ENCODE data around the gene HOXC4. TPM values are rescaled to one million over a fixed set of nuclear protein-coding genes. Genes with fewer than 3 reads are reported as not detected.
"Not testable (repeated sequence)": the region's sequence is repeated elsewhere in the genome, so short reads cannot be mapped to it uniquely, and the experiment has no call there.

HOXC4 gene
- polyA plus RNA-seq, 12 donors: 4.2 to 25.6 (median 9.1) TPM; not detected in 2

- not testable (repeated sequence) for DNase-seq
These were observed 28.2 kb downstream of the HOXC4 start for GRCh38 chr12:54081581-54082396.

GRCh38 chr12:54082397-54082892 is 28.8 kb downstream of the HOXC4 start:
- DNase-seq: no peak

- not testable (repeated sequence) for DNase-seq
These were observed 34.4 kb downstream of the HOXC4 start for GRCh38 chr12:54088011-54088410.

GRCh38 chr12:54089465-54089864 is 35.8 kb downstream of the HOXC4 start:
- DNase-seq: not testable (repeated sequence)

GRCh38 chr12:54090312-54090711 is 36.7 kb downstream of the HOXC4 start:
- not testable (repeated sequence) for DNase-seq

GRCh38 chr12:54092943-54093342 is 39.3 kb downstream of the HOXC4 start:
- DNase-seq: not testable (repeated sequence)

GRCh38 chr12:54095928-54096327 is 42.3 kb downstream of the HOXC4 start:
- DNase-seq: not testable (repeated sequence)

- DNase-seq: not testable (repeated sequence)
These were observed 45.0 kb downstream of the HOXC4 start for GRCh38 chr12:54098644-54099043.

GRCh38 chr12:54100588-54100987 is 47.0 kb downstream of the HOXC4 start:
- DNase-seq: not testable (repeated sequence)

- DNase-seq: not testable (repeated sequence)
These were observed 48.6 kb downstream of the HOXC4 start for GRCh38 chr12:54102223-54102622.

GRCh38 chr12:54103827-54104226 is 50.2 kb downstream of the HOXC4 start:
- not testable (repeated sequence) for DNase-seq

Other genes with a start within 250 kb of the HOXC4 start
- 1 to 10 TPM in 1 of 12 donors, under 1 TPM in 2, not detected in 9; 0.28 to 1.4 (median 0.86) TPM for gene HOXC13, start 115.0 kb upstream of the HOXC4 start, polyA plus RNA-seq (ENCODE audit: insufficient read length in 12 of 12)
- under 1 TPM in 1 of 12 donors, not detected in 11; 0.08 TPM for gene HOXC12, start 98.9 kb upstream of the HOXC4 start, polyA plus RNA-seq (ENCODE audit: insufficient read length in 12 of 12)
- under 1 TPM in 1 of 12 donors, not detected in 11; 0.08 TPM for gene HOXC11, start 80.7 kb upstream of the HOXC4 start, polyA plus RNA-seq (ENCODE audit: insufficient read length in 12 of 12)
- under 1 TPM in 1 of 12 donors, not detected in 11; 0.11 TPM for gene HOTAIR, start 78.9 kb upstream of the HOXC4 start, polyA plus RNA-seq (ENCODE audit: insufficient read length in 12 of 12)
- 1 to 10 TPM in 2 of 12 donors, under 1 TPM in 6, not detected in 4; 0.20 to 2.0 (median 0.57) TPM for gene HOXC10, start 68.7 kb upstream of the HOXC4 start, polyA plus RNA-seq (ENCODE audit: insufficient read length in 12 of 12)
- 1 to 10 TPM in 4 of 12 donors, under 1 TPM in 6, not detected in 2; 0.33 to 3.2 (median 0.72) TPM for gene HOXC9, start 53.7 kb upstream of the HOXC4 start, polyA plus RNA-seq (ENCODE audit: insufficient read length in 12 of 12)
- 1 to 10 TPM in 3 of 12 donors, under 1 TPM in 7, not detected in 2; 0.21 to 9.7 (median 0.68) TPM for gene HOXC8, start 44.9 kb upstream of the HOXC4 start, polyA plus RNA-seq (ENCODE audit: insufficient read length in 12 of 12)
- gene HOXC6, start 25.4 kb upstream of the HOXC4 start, polyA plus RNA-seq (ENCODE audit: insufficient read length in 12 of 12): 10 to 100 TPM in 2 of 12 donors, 1 to 10 TPM in 8, not detected in 2; 3.0 to 20.5 (median 5.9) TPM
- gene HOXC5, start 20.8 kb upstream of the HOXC4 start, polyA plus RNA-seq (ENCODE audit: insufficient read length in 12 of 12): 1 to 10 TPM in 2 of 12 donors, under 1 TPM in 8, not detected in 2; 0.25 to 1.8 (median 0.75) TPM
- 10 to 100 TPM in 11 of 12 donors, not detected in 1; 18.2 to 35.4 (median 22.1) TPM for gene SMUG1, start 135.2 kb downstream of the HOXC4 start, polyA plus RNA-seq (ENCODE audit: insufficient read length in 12 of 12)
- 100 to 1,000 TPM in 2 of 12 donors, 10 to 100 TPM in 10; 57.6 to 108 (median 87.4) TPM for gene CBX5, start 226.3 kb downstream of the HOXC4 start, polyA plus RNA-seq (ENCODE audit: insufficient read length in 12 of 12)
- 1,000 to 10,000 TPM in 11 of 12 donors, 100 to 1,000 TPM in 1; 297 to 2,464 (median 1,850) TPM for gene HNRNPA1, start 226.9 kb downstream of the HOXC4 start, polyA plus RNA-seq (ENCODE audit: insufficient read length in 12 of 12)
- 1 to 10 TPM in 9 of 12 donors, under 1 TPM in 1, not detected in 2; 1.00 to 6.8 (median 1.5) TPM for gene NFE2, start 247.2 kb downstream of the HOXC4 start, polyA plus RNA-seq (ENCODE audit: insufficient read length in 12 of 12)